Measurements from ENCODE around the gene TPRG1.

The TPRG1 gene

GRCh38 chr3:189282741-189283140, 111.0 kb downstream of the TPRG1 start:
- DNase-seq (ENCODE audit: low read depth), result no peak

GRCh38 chr3:189286188-189286587, 114.4 kb downstream of the TPRG1 start:
- no peak for DNase-seq (ENCODE audit: low read depth)

- no peak for DNase-seq (ENCODE audit: low read depth)
Measured at GRCh38 chr3:189286916-189287315, 115.1 kb downstream of the TPRG1 start.

GRCh38 chr3:189288348-189289235, 116.8 kb downstream of the TPRG1 start:
- no peak for DNase-seq (ENCODE audit: low read depth)

GRCh38 chr3:189289251-189289650, 117.5 kb downstream of the TPRG1 start:
- no peak for DNase-seq (ENCODE audit: low read depth)

GRCh38 chr3:189292667-189293484, 121.1 kb downstream of the TPRG1 start:
- no peak for DNase-seq (ENCODE audit: low read depth)

GRCh38 chr3:189294649-189295048, 122.9 kb downstream of the TPRG1 start:
- no peak for DNase-seq (ENCODE audit: low read depth)

GRCh38 chr3:189295089-189295488, 123.3 kb downstream of the TPRG1 start:
- no peak for DNase-seq (ENCODE audit: low read depth)

- DNase-seq (ENCODE audit: low read depth), result no peak
Measured at GRCh38 chr3:189297932-189298331, 126.2 kb downstream of the TPRG1 start.

GRCh38 chr3:189298469-189299375, 127.0 kb downstream of the TPRG1 start:
- no peak for DNase-seq (ENCODE audit: low read depth)

- no peak for DNase-seq (ENCODE audit: low read depth)
Measured at GRCh38 chr3:189300345-189300744, 128.6 kb downstream of the TPRG1 start.

GRCh38 chr3:189301479-189301878, 129.7 kb downstream of the TPRG1 start:
- DNase-seq (ENCODE audit: low read depth), result no peak

- DNase-seq (ENCODE audit: low read depth), result no peak
Measured at GRCh38 chr3:189303584-189303983, 131.8 kb downstream of the TPRG1 start.

- DNase-seq (ENCODE audit: low read depth), result no peak
Measured at GRCh38 chr3:189304465-189305351, 132.9 kb downstream of the TPRG1 start.

- DNase-seq (ENCODE audit: low read depth), result no peak
Measured at GRCh38 chr3:189305412-189305811, 133.6 kb downstream of the TPRG1 start.

- DNase-seq (ENCODE audit: low read depth), result no peak
Measured at GRCh38 chr3:189307963-189308362, 136.2 kb downstream of the TPRG1 start.

- DNase-seq (ENCODE audit: low read depth), result no peak
Measured at GRCh38 chr3:189308608-189309007, 136.8 kb downstream of the TPRG1 start.

- no peak for DNase-seq (ENCODE audit: low read depth)
Measured at GRCh38 chr3:189309400-189309975, 137.7 kb downstream of the TPRG1 start.

- no peak for DNase-seq (ENCODE audit: low read depth)
Measured at GRCh38 chr3:189311521-189311920, 139.8 kb downstream of the TPRG1 start.

- DNase-seq (ENCODE audit: low read depth), result no peak
Measured at GRCh38 chr3:189312866-189313265, 141.1 kb downstream of the TPRG1 start.
